ENCODE data around the gene MAD1L1.
A peak's percentile ranks its signal among the peaks of the same experiment; 100 is the strongest.

The MAD1L1 gene

DNA sequence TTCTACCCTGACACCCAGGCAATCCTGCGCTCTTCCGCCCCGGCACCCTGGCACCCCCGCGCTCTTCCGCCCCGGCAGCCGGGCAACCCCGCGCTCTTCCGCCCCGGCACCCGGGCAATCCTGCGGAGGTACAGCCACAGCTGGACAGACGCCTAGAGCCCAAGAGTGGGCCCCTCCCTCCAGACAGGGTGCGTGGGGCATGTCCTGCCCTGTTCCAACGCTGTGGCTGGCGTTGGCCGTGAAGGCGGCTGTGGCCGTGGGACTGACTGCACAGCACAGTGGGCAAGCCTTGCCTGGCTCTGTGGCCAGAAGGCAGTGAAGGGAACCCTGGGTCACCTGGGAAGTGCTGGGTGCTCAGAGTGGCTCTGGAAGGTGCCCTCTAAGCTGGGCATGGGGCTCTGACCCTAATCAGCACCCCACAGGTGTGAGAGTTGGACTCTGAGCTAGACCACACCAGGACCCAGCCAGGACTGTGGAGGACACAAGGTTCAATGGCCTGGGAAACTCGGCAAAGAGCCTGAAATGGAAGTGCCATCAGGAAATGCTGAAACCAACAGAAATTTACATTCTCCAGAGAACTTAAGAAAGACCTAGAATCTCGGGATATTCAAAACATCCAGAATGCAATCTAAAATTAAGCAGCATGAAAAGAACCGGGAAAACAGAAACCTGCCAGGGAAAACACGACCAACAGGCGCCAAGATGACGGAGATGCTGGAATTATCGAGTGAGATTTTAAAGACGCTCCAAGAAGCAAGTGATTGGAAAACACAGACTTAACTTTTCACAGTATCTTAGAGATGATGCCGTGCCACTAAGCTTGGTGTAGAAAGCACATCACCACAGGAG is 309.1 kb downstream of the MAD1L1 start:
- FAIRE-seq: no peak
- DNase-seq (ENCODE audit: insufficient read length): no peak
- no peak for TF ChIP-seq TAF1 (IDR thresholded peaks at IDR 0.05; ENCODE audit: borderline replicate concordance, low read depth, low read length)
- TF ChIP-seq POLR2AphosphoS5 (IDR thresholded peaks at IDR 0.05; ENCODE audit: low read depth, low read length): no peak
- TF ChIP-seq POLR2A (IDR thresholded peaks at IDR 0.05; ENCODE audit: low read depth, low read length): no peak

DNA sequence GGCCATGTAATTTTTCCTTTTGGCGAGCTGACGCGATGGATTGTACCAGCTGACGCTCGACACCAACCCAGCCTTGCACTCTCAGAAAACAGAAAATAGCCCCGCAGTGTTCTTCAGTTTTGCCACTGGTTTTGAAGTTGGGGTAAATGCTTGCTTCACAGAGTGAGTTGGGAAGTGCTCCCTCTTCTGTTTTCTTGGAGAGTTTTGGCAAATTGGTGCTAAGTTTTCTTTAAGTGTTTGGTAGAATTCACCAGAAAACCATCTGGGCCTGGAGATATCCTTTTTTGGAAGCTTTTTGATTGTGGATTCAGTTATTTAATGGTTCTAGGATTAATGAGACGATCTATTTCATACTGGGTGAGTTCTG is 309.9 kb downstream of the MAD1L1 start:
- FAIRE-seq: no peak
- no peak for DNase-seq (ENCODE audit: insufficient read length)
- TF ChIP-seq TAF1 (IDR thresholded peaks at IDR 0.05; ENCODE audit: borderline replicate concordance, low read depth, low read length) (no peak), POLR2AphosphoS5 (IDR thresholded peaks at IDR 0.05; ENCODE audit: low read depth, low read length) (no peak), POLR2A (IDR thresholded peaks at IDR 0.05; ENCODE audit: low read depth, low read length) (no peak)

DNA sequence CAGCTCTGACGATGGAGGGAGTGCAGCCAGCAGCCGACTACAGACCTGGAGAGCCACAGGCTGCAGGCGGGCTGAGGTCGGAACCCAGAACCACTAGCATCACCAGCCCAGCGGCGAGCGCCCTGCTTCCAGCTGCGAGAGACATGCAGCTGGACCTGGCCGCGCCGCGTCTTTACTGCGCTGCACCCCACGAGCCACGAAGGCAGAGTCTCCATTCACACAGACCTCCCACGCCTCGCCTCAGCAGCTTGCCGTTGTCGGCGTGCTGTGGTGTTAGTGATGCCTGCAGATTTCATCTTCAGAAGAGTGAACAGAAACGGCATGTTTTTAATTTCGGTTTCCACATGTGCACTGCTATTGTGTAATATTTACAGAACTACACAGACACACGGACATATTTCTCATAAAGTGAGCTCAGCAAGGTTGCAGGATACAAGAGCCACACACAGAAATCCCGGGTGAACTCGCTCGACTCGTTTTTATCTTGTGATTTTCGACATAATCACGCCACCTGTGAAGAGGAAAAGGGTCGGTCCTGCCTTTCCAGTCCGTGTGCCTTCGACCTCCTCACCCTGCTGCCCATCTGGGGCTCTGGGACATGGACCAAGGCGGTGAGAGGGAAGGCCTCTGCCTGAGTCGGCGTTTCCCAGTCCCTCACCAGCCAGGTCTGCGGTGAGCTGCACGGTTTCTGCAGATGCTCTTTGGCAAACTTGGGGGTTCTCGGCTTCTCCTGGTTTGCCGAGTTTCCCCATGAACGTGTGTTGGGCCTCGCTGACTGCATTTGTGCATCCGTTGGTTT is 310.5 kb downstream of the MAD1L1 start:
- FAIRE-seq: no peak
- TF ChIP-seq POLR2A (IDR thresholded peaks at IDR 0.05; ENCODE audit: low read depth, low read length): no peak
- no peak for DNase-seq (ENCODE audit: insufficient read length)

DNA sequence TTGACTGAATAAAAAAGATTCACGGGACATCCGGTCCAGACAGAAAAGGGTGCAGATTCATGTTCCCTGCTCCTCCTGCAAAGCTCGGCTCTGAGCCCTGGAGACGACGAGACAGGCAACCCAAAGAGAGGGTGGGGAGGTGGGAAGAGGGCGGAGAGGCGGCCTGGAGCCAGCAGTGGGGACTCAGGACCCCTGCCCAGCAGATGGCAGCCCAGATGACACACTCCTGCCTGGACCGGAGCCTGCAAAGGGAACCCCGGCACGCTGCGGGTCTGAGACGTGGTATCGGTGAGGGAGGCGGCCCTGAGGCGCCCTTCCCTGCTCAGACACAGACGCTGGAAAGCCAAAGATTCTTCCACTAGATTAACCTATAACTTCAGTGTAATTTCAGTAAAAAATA is 311.9 kb downstream of the MAD1L1 start:
- FAIRE-seq (no peak), DNase-seq (ENCODE audit: insufficient read length) (no peak)
- no peak for TF ChIP-seq TAF1 (IDR thresholded peaks at IDR 0.05; ENCODE audit: borderline replicate concordance, low read depth, low read length)
- no peak for TF ChIP-seq POLR2A (IDR thresholded peaks at IDR 0.05; ENCODE audit: low read depth, low read length)
- TF ChIP-seq POLR2AphosphoS5 (IDR thresholded peaks at IDR 0.05; ENCODE audit: low read depth, low read length): no peak

DNA sequence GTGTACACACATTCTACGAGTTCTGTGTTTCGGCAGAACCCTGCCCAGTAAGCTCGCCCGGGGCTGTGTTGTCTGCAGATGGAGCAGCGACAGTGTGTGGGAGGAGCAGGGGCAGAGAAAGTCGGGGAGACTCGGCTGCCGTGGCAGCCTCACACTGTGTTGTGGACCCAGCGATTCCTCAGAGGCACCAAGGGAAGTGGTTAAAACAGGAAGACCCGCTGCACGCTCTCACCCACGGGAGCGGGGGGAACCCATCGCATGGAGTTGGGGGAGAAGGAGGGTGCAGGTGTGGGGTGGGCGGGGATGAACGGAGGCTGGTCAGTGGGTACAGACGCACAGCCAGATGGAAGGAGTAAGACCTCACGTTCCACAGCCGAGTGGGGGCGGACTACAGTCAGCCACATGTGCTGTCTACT is 312.5 kb downstream of the MAD1L1 start:
- TF ChIP-seq POLR2A (IDR thresholded peaks at IDR 0.05; ENCODE audit: low read depth, low read length) (no peak), TAF1 (IDR thresholded peaks at IDR 0.05; ENCODE audit: borderline replicate concordance, low read depth, low read length) (no peak), POLR2AphosphoS5 (IDR thresholded peaks at IDR 0.05; ENCODE audit: low read depth, low read length) (no peak)
- FAIRE-seq (peak; percentile 76), DNase-seq (ENCODE audit: insufficient read length) (peak; percentile 68)

DNA sequence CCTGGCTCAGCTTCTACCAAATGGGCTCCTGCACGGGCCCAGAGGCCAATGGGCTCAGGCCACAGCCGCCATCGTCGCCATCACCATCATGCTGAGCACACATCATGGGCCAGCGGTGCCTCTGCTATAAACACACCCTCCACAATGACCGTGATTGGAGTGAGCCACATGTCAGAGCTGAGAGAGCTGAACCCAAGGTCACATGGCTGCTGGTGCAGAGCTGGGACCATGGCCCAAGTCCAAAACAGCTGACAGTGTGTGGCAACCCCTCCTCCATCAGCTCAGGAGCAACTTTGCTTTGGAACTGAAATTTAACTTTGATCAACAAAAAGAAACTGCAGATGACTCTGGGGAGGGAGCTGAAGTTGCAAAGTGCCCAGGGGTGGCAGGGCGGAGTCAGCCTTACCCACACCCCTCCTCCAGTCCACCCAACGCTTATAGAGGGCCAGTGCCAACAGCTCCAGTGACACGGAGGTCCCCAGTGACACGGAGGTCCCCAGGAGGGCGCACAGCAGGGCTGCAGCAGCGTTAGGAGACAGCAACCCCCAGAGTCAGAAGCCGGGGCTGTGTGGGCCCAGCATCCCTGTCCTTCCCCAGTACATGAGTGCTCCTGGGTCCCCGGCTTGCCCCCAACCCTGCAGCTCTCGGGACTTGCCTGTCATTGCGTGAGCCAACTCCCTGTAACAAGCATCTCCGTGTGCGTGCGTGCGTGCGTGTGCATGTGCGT is 313.0 kb downstream of the MAD1L1 start:
- TF ChIP-seq TAF1 (IDR thresholded peaks at IDR 0.05; ENCODE audit: borderline replicate concordance, low read depth, low read length): no peak
- no peak for TF ChIP-seq POLR2AphosphoS5 (IDR thresholded peaks at IDR 0.05; ENCODE audit: low read depth, low read length)
- TF ChIP-seq POLR2A (IDR thresholded peaks at IDR 0.05; ENCODE audit: low read depth, low read length): no peak
- FAIRE-seq (no peak), DNase-seq (ENCODE audit: insufficient read length) (no peak)

DNA sequence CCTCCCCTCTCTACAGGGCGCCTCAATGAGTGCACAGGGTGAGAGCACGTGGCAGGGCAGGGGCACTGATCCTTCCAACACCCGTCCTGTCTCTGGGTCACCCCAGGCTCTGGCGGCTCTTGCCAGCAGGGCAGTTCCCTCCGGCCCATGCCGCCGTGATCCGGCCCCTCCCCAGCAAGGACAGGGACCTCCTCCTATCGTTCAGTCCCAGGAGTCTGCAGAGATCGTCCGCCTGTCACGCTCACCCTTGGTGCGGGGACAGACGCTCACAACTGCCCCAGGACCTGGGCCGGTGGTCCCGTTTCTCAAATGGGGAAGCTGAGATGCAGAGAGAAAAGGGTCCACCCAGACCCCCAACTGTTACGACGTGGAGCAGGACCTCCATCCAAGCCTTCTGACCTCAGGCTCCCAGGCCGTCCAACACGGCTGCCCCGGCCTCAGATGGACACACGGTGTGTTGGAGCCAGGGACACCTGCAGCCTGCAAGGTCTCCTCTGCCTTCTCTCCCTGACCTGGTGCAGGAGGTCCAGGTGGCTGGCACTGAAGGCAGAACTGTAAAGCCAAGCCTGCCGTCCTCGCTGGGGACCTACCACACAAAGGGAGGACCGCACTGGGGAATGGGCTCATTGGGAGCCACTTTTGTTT is 313.7 kb downstream of the MAD1L1 start:
- no peak for TF ChIP-seq POLR2AphosphoS5 (IDR thresholded peaks at IDR 0.05; ENCODE audit: low read depth, low read length)
- TF ChIP-seq TAF1 (IDR thresholded peaks at IDR 0.05; ENCODE audit: borderline replicate concordance, low read depth, low read length): no peak
- no peak for TF ChIP-seq POLR2A (IDR thresholded peaks at IDR 0.05; ENCODE audit: low read depth, low read length)
- no peak for DNase-seq (ENCODE audit: insufficient read length)
- no peak for FAIRE-seq

DNA sequence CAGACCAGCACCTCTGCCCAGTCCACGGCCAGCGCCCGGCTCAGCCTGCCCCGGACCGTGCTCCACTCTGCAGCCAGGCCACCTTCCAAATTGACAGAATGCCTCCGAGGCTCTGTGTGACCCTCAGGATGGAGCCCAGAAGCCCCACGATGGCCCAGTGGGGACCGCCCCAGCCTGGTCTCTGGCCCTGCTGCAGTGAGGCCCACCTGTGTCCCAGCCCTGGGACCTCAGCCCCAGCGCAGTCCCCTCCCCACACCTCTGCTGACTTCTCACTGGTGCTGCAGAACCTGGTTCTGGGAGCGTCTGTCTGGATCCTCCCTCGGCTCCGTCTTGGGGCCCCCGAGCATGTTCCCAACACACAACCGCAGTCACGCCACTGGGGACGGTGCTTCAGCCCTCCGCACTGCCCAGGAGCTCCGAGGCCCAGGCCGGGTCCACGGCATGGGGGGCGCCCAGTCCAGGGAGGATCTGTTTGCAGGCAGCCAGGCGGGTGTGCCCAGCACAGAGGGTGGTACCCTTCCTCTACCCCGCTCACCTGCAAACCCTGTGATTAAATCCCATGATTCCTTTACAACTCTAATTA is 314.6 kb downstream of the MAD1L1 start:
- TF ChIP-seq POLR2AphosphoS5 (IDR thresholded peaks at IDR 0.05; ENCODE audit: low read depth, low read length) (no peak), TAF1 (IDR thresholded peaks at IDR 0.05; ENCODE audit: borderline replicate concordance, low read depth, low read length) (no peak), POLR2A (IDR thresholded peaks at IDR 0.05; ENCODE audit: low read depth, low read length) (no peak)
- FAIRE-seq (no peak), DNase-seq (ENCODE audit: insufficient read length) (no peak)

DNA sequence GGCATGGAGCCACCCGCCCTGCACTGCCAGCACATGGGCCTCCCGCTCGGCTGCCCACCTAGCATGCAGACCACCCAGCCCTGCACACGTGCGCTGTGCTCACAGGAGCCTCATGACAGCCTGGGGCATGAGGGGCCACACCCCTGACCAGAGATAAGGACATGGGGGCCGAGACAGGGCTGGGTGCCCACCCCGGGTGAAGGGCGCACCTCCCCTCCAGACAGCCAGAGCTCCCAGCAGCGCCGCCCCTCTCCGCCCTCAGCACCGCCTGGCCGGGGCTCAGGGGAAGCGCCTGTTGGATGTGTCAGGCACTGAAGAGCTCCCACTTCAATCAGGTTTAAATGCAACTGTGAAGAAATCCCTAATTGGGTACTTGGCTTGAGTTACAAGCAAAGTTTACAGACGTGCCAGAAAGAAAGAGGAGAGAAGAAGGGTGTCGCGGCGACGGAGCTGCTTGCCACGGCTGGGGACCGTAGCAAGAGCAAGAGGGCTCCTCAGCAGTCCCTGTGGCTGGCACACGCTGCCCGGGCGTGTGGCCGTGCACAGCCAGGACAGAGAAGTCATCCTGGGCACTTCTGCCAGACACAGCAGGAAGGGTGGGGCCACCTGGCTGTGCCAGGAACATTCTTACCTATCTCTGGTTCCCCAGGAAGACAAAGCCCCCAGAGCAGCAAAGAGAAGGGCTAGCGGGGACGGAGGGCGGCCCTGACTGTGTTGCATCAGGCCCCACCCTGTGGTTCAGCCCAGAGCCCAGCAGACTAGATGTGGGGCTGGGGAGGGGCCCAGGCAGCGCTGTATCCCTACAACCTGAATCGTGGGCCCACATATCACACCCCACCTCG is 315.3 kb downstream of the MAD1L1 start:
- DNase-seq (ENCODE audit: insufficient read length) (no peak), FAIRE-seq (no peak)
- TF ChIP-seq POLR2AphosphoS5 (IDR thresholded peaks at IDR 0.05; ENCODE audit: low read depth, low read length) (no peak), POLR2A (IDR thresholded peaks at IDR 0.05; ENCODE audit: low read depth, low read length) (no peak), TAF1 (IDR thresholded peaks at IDR 0.05; ENCODE audit: borderline replicate concordance, low read depth, low read length) (no peak)

DNA sequence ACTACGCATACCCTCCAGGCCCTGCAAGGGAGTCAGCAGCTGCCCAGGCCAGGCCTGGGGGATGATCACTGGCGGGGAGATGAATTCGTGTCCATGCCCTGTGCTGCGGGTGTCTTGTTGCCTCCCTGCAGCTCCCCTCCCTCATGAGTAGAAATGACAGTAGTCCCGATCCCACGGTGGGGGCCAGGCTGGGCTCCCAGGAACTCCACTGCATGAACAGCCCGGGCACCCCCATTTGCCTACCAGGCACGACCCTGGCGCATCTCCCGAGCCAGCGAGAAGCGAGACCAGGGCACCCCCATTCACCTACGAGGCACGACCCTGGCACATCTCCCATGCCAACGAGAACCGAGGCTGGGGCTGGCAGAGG is 316.2 kb downstream of the MAD1L1 start:
- FAIRE-seq (no peak), DNase-seq (ENCODE audit: insufficient read length) (no peak)
- TF ChIP-seq TAF1 (IDR thresholded peaks at IDR 0.05; ENCODE audit: borderline replicate concordance, low read depth, low read length) (no peak), POLR2AphosphoS5 (IDR thresholded peaks at IDR 0.05; ENCODE audit: low read depth, low read length) (no peak), POLR2A (IDR thresholded peaks at IDR 0.05; ENCODE audit: low read depth, low read length) (no peak)
